SIG-M5 treated with dmso at 0.1 percent for 504 hours (cell line): Measurements from ENCODE around the gene RBM6.
A peak's percentile ranks its signal among the peaks of the same experiment; 100 is the strongest.

Experiments
- DNase-seq: peaks from one replicate; lab custom pipeline; 2025; ENCODE audit not compliant: unreplicated experiment; lab: John Stamatoyannopoulos, UW

RBM6 gene

DNA sequence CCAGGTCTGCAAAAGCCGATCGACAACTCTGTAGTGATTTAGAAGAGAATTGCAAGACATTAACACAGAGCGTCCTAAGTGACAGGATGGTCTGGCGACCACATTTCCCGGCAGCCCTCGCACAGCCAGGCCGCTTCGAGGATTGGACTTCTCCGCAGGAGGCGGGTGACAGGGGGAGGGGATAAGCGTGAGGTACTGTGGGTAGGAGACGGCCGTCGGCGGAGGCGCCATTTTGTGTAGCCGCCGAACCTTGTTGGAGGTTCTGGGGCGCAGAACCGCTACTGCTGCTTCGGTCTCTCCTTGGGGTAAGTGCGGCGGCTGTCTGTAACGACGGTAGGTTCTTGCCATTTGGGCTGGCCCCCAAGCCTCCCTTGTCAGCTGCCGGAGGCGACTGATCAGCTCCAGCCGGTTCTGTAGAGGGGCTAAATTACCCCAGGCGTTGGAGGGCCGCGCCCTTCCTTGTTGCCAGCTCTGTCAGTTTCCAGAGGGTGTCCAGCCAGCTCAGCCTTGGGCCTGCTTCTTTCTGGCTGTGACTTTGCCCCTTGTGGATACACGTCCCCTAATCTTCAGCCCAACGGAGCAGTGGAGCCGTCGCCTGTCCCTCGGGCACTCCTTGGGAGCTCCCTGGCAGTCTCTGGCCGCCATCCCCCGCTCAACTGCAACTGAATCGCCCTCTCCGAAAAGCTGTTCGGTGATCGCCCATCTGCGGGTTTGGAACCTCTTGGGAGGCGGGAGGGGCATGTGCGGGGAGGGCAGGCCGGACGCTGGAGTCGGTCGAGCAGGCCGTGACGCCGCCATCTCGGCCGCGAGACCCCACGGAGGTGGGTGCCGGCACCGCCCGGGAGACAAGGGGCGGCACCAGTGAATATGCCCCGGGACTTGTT is 149.0 kb downstream of the RBM6 start, which contains the start of gene RBM5:
Gene RBM5, plus strand, starts transcription at position 195 of the 884 bp plus-strand sequence. CDS start 1,516 bp downstream, outside the sequence.
- DNase-seq = peak; percentile 94

DNA sequence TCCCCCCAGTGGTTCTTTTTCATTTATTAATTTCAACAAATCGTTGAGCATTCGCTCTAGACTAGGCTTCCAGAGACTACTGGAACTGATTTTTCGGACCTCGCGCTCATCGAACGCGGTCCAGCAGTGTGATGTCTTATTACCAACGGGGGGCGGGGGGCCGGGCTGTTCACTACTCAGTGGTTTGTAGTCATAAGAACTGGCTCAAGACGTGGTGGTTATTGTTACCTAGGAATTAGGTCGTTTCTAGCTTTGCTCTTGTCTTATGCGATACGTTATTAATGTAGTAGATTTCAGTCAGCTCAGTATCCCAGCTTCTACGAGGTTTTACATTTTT is 149.6 kb downstream of the RBM6 start:
- no peak for DNase-seq

- no peak for DNase-seq
These were observed 151.0 kb downstream of the RBM6 start for GRCh38 chr3:50090984-50091383.

GRCh38 chr3:50095352-50095998 is 155.5 kb downstream of the RBM6 start:
- no peak for DNase-seq

DNA sequence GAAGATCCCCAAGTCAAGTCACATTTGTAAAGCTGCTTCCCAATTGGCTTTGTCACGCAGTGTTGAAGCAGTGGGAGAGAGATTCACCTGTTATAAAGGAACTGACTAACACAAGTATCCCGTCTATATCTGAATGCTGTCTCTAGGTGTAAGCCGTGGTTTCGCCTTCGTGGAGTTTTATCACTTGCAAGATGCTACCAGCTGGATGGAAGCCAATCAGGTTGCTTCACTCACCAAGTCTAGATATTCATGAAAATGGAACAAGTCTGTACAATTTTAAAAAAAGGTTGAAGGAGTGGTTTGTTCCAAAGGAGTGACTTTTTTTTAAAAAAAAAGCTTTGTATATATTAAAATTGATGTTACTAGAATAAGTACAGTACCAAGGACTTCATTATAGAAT is 160.4 kb downstream of the RBM6 start:
- no peak for DNase-seq

GRCh38 chr3:50100956-50101845 is 161.3 kb downstream of the RBM6 start:
- no peak for DNase-seq

- DNase-seq = no peak
These were observed 162.6 kb downstream of the RBM6 start for GRCh38 chr3:50102558-50102957.

DNA sequence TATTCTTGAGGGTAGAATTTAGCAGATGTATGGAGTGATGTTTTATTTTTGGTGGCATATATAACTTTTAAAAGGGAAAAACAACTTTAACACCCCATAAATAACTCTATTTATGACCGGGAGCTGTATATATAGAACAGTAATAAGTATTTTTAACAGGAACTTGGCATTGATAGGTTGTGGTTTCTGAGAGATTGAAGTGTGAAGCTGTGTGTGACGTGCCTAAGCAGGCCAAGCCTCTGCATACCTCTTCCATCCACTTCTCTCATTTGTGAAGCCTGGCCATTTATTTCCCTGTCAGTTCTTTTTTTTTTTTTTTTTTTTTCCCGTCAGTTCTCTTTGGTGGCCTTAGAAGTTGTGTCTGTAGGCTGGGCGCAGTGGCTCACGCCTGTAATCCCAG is 171.8 kb downstream of the RBM6 start:
- DNase-seq = no peak

DNA sequence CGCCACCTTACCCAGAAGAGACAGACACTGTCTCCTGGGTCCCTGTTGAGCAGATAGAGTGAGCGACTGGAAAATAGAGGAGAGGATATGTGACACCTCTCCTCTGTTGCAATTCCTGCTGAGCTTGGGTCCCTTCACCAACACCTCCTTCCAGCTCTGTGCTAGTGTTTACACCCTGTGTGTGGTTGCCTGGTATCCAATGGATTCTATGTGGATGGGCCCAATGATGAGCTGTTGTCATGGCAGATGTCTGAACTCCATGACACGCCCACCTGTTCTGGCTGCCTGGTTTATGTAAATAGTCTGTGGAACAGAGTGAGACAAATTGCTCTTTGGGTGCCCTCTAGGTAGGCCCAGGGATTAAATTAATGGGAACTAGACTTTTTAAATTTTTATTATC is 172.5 kb downstream of the RBM6 start:
- no peak for DNase-seq

GRCh38 chr3:50117120-50117519 is 177.2 kb downstream of the RBM6 start:
- DNase-seq = no peak

DNA sequence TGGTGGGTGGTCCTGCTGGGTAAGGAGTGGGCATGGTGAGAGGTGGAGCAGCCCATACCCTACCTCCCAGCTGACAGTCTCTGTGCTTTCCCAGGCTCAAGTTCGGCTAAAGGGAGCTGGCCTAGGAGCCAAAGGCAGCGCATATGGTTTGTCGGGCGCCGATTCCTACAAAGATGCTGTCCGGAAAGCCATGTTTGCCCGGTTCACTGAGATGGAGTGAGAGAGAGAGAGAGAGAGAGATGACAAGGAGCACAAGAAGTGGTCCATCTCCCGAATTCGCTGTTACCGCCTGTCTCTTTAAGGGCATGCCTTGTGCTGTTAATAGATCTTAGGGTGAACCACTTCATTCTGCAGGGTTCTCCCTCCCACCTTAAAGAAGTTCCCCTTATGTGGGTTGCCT is 178.3 kb downstream of the RBM6 start:
- no peak for DNase-seq

GRCh38 chr3:50119786-50120185 is 179.8 kb downstream of the RBM6 start:
- no peak for DNase-seq

GRCh38 chr3:50120364-50121071 is 180.6 kb downstream of the RBM6 start:
- DNase-seq = no peak

- peak; percentile 65 for DNase-seq
These were observed 181.4 kb downstream of the RBM6 start for GRCh38 chr3:50121072-50122032.

DNA sequence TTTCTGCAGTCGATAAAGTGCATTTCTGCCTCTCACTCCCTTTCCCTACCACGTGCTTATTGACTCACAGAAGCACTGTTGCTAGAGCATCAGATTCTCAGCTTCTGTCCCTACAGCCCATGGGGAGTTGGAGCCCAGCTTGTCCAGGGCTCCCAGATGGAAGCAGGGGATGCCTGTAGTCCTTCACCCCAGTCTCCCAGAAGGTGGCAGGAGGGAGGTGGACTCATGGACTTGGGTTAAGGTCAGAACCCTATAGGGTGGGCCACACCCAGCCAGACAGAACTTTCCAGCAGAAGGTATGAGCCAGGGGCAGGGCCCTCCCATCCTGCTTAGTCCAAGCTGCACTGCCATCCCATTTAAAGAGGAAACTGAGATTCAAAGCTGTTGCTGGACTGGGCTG is 182.1 kb downstream of the RBM6 start:
- DNase-seq = no peak

DNA sequence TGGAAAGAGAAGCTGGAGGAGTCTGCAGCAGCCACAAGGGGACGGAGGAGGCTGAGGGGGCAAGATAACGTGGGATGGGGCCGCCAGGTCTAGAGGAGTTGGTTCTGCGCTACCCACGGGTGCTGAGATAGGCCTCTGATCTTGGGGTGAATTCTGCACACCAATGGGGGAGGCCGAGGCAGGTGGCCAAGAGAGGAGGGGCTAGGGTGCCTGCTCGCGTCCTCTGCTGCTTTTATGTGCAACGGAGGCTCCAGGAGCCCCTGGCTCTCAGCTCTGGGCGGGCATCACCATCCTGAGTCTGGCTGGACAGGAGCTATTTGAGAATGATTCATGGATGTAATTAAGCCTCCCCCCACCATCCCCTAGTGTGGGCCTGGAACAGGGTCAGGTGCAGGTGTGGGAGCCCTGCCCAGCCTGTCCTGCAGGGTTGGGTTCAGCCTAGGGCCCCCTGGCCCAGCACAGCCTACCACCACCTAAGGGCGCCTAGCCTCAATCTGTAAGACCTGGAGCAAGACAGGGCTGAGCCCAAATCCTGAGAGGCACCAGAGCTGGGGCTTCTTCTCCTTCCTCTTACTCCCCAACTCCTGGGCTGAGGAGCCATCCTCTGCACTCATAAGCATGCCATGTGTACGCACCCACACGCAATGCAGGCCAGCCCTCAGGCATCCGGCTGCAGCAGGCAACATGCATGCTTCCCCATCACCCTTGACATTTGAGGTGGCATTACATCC is 182.9 kb downstream of the RBM6 start:
- no peak for DNase-seq

GRCh38 chr3:50123394-50124051 is 183.6 kb downstream of the RBM6 start:
- no peak for DNase-seq

GRCh38 chr3:50124052-50124799 is 184.3 kb downstream of the RBM6 start:
- DNase-seq = no peak
